ENCODE results near the gene SEPTIN5.

SEPTIN5 gene

DNA sequence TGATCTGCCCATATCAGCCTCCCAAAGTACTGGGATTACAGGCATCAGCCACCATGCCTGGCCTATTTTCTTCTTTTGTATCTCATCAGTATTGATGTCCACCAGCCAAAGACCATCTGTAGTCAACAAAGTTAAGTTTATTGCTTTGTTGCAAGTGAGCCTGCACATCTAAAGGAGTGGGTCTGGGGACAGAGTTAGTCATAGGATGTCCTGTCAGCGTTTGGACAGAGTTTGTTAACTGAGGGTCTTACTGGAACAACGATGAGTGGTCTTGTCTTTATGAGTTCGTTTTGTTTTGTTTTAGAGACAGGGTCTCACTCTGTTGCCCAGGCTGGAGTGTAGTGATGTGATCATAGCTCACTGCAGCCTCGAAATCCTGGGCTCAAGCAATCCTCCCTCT is 40.6 kb upstream of the SEPTIN5 start:
- H3K27me3 ChIP-seq (ENCODE audit: low read length), result no peaks in the 10 kb centered on the region
- H2AFZ ChIP-seq (ENCODE audit: low read depth, low read length, severe bottlenecking), result no peak overlapping the region
- no peak overlapping the region for H3K4me2 ChIP-seq (ENCODE audit: low read depth, low read length, poor library complexity, severe bottlenecking)
- H3K36me3 ChIP-seq (ENCODE audit: low read length), result no peaks in the 10 kb centered on the region
- H3K9ac ChIP-seq (ENCODE audit: low read length), result no peak overlapping the region
- H3F3A ChIP-seq (ENCODE audit: insufficient read depth), result no peaks in the 10 kb centered on the region
- H3K9me2 ChIP-seq (replicated peaks; ENCODE audit: insufficient read depth, low read length), result no peaks in the 10 kb centered on the region
- H3K79me2 ChIP-seq (ENCODE audit: insufficient read depth, low read length), result no peaks in the 10 kb centered on the region
- no peak overlapping the region for H3K4me3 ChIP-seq (ENCODE audit: insufficient read depth, low read length, poor library complexity, severe bottlenecking)
- no peak overlapping the region for H3K27ac ChIP-seq (ENCODE audit: low read depth, low read length)
- H3K9me3 ChIP-seq (ENCODE audit: insufficient read depth, low read length), result no peaks in the 10 kb centered on the region
- no peak for TF ChIP-seq EZH2phosphoT487 (conservative IDR thresholded peaks at IDR 0.05; ENCODE audit: low read length)
- TF ChIP-seq, protein P1, sequence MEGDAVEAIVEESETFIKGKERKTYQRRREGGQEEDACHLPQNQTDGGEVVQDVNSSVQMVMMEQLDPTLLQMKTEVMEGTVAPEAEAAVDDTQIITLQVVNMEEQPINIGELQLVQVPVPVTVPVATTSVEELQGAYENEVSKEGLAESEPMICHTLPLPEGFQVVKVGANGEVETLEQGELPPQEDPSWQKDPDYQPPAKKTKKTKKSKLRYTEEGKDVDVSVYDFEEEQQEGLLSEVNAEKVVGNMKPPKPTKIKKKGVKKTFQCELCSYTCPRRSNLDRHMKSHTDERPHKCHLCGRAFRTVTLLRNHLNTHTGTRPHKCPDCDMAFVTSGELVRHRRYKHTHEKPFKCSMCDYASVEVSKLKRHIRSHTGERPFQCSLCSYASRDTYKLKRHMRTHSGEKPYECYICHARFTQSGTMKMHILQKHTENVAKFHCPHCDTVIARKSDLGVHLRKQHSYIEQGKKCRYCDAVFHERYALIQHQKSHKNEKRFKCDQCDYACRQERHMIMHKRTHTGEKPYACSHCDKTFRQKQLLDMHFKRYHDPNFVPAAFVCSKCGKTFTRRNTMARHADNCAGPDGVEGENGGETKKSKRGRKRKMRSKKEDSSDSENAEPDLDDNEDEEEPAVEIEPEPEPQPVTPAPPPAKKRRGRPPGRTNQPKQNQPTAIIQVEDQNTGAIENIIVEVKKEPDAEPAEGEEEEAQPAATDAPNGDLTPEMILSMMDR (IDR thresholded peaks at IDR 0.05; ENCODE audit: insufficient read depth, low read length, poor library complexity, severe bottlenecking), result no peak
- no peaks in the 10 kb centered on the region for H4K20me1 ChIP-seq (ENCODE audit: low read depth, low read length)

GRCh38 chr22:19674129-19674928 is 40.0 kb upstream of the SEPTIN5 start:
- H4K20me1 ChIP-seq (ENCODE audit: low read depth, low read length), result no peaks in the 10 kb centered on the region
- H3K9ac ChIP-seq (ENCODE audit: low read length), result no peak overlapping the region
- H3F3A ChIP-seq (ENCODE audit: insufficient read depth), result no peaks in the 10 kb centered on the region
- H3K4me3 ChIP-seq (ENCODE audit: insufficient read depth, low read length, poor library complexity, severe bottlenecking), result no peak overlapping the region
- H3K9me2 ChIP-seq (replicated peaks; ENCODE audit: insufficient read depth, low read length), result no peaks in the 10 kb centered on the region
- no peak overlapping the region for H3K4me2 ChIP-seq (ENCODE audit: low read depth, low read length, poor library complexity, severe bottlenecking)
- no peak overlapping the region for H3K27ac ChIP-seq (ENCODE audit: low read depth, low read length)
- H2AFZ ChIP-seq (ENCODE audit: low read depth, low read length, severe bottlenecking), result no peak overlapping the region
- H3K79me2 ChIP-seq (ENCODE audit: insufficient read depth, low read length), result no peaks in the 10 kb centered on the region
- TF ChIP-seq, protein P1 (IDR thresholded peaks at IDR 0.05; ENCODE audit: insufficient read depth, low read length, poor library complexity, severe bottlenecking), result no peak
- TF ChIP-seq EZH2phosphoT487 (conservative IDR thresholded peaks at IDR 0.05; ENCODE audit: low read length), result no peak
- H3K27me3 ChIP-seq (ENCODE audit: low read length), result no peaks in the 10 kb centered on the region
- H3K36me3 ChIP-seq (ENCODE audit: low read length), result no peaks in the 10 kb centered on the region
- no peaks in the 10 kb centered on the region for H3K9me3 ChIP-seq (ENCODE audit: insufficient read depth, low read length)

- Histone ChIP-seq H3K9ac (ENCODE audit: low read length) (no peak overlapping the region), H2AFZ (ENCODE audit: low read depth, low read length, severe bottlenecking) (no peak overlapping the region), H3F3A (ENCODE audit: insufficient read depth) (no peaks in the 10 kb centered on the region), H3K9me2 (replicated peaks; ENCODE audit: insufficient read depth, low read length) (no peaks in the 10 kb centered on the region), H3K36me3 (ENCODE audit: low read length) (no peaks in the 10 kb centered on the region), H3K27me3 (ENCODE audit: low read length) (no peaks in the 10 kb centered on the region), H3K4me3 (ENCODE audit: insufficient read depth, low read length, poor library complexity, severe bottlenecking) (no peak overlapping the region), H3K9me3 (ENCODE audit: insufficient read depth, low read length) (no peaks in the 10 kb centered on the region), H3K27ac (ENCODE audit: low read depth, low read length) (no peak overlapping the region), H3K79me2 (ENCODE audit: insufficient read depth, low read length) (no peaks in the 10 kb centered on the region), H3K4me2 (ENCODE audit: low read depth, low read length, poor library complexity, severe bottlenecking) (no peak overlapping the region), H4K20me1 (ENCODE audit: low read depth, low read length) (no peaks in the 10 kb centered on the region)
- TF ChIP-seq, protein P1 (IDR thresholded peaks at IDR 0.05; ENCODE audit: insufficient read depth, low read length, poor library complexity, severe bottlenecking), result no peak
- TF ChIP-seq EZH2phosphoT487 (conservative IDR thresholded peaks at IDR 0.05; ENCODE audit: low read length), result no peak
These were observed 39.4 kb upstream of the SEPTIN5 start for GRCh38 chr22:19674929-19675253.

Data from SU-DHL-6 (cell line).